GM19468 (cell line): Measurements from ENCODE around the gene RBFOX2.
"Not testable (repeated sequence)": the region's sequence is repeated elsewhere in the genome, so short reads cannot be mapped to it uniquely, and the experiment has no call there.

Experiments
- ATAC-seq: cut with Tn5 transposase; IDR thresholded peaks from one replicate; pipeline ENCODE4 v1.9.1; 2021; ENCODE audit warnings: mild to moderate bottlenecking, moderate library complexity, moderate number of reproducible peaks; ENCODE audit not compliant: unreplicated experiment; ENCODE audit errors: extremely low read depth

Gene RBFOX2

GRCh38 chr22:36012332-36012731, 16.3 kb downstream of the RBFOX2 start:
- ATAC-seq = no peak

DNA sequence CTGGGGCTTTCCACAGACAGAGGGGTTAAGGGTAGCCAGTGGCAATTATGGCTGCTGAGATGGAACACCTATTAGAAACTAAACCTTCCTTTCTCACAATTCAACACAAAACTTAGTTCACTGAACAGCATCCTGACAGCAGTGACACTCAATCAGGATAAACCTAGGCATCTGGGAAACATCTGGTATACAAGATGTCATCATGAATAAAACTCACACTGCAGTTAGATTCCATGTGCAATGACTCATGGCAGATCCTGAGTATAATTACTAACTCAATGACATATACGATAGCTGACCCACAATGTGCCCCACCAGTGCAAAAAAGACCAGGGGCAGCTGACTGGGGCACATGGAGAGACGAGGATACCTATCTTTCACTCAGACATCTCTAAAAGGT, 17.7 kb downstream of the RBFOX2 start:
- no peak for ATAC-seq

DNA sequence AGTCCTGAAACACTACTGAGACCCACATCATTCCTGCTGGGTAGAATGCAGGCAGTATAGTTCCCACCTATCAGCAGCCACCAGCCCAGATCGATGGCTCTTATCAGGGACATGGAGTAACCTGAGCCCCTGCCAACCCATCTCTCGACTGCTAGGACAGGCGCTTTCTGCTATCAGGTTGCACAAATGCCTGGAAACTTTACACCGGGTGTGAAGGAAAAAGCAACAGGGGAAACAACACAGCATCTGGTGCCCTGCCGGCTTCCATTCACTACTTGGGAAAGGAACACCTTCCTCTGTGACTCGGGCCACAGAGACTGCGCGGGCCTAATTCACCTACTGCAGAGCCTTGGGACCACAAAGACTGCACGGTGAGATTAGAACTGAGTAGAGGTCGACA, 18.5 kb downstream of the RBFOX2 start:
- no peak for ATAC-seq

- no peak for ATAC-seq
These were observed 19.5 kb downstream of the RBFOX2 start for GRCh38 chr22:36009085-36009484.

GRCh38 chr22:36008565-36008964, 20.1 kb downstream of the RBFOX2 start:
- no peak for ATAC-seq

GRCh38 chr22:36008131-36008530, 20.5 kb downstream of the RBFOX2 start:
- no peak for ATAC-seq

GRCh38 chr22:36003972-36004674, 24.5 kb downstream of the RBFOX2 start:
- ATAC-seq = no peak

- no peak for ATAC-seq
These were observed 25.8 kb downstream of the RBFOX2 start for GRCh38 chr22:36002718-36003260.

- no peak for ATAC-seq
These were observed 26.5 kb downstream of the RBFOX2 start for GRCh38 chr22:36002084-36002483.

GRCh38 chr22:35998748-35999147, 29.9 kb downstream of the RBFOX2 start:
- no peak for ATAC-seq

DNA sequence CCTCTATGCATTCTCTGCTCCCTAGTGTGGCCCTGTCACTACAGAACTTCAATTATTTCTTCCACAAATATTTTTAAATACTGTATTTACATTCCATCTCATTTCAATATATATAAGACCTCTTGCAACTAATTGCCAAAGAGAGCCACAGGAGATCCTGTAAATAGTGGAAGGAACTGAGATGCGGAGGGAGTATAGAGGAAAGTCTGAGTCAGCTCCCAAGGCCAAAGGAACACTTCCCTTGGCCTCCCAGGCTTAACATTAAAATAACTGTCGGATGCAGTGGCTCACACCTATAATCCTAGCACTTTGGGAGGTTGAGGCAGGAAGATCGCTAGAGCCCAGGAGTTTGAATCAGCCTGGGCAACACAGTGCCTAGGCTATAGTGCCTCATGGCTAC, 31.2 kb downstream of the RBFOX2 start:
- ATAC-seq = no peak

GRCh38 chr22:35996596-35996995, 32.0 kb downstream of the RBFOX2 start:
- no peak for ATAC-seq

DNA sequence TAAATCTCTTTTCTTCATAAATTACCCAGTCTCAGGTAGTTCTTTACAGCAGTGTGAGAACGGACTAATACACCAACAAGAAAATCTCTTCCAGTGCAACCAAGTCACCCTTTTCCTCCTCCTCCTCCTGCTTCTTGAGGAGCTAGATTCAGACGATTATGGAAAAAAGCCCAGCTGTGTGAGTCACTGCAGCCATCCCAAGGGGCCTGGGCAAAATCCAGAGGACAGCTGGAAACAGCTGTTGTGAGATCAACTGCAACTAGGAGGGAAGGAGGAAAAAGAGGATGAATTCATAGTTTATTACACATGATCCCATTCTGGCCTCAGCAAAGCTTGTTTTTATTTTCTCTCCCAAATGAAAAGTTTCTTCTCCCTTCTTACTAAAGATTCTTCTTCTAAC, 32.9 kb downstream of the RBFOX2 start:
- no peak for ATAC-seq

GRCh38 chr22:35995348-35995747, 33.3 kb downstream of the RBFOX2 start:
- no peak for ATAC-seq

DNA sequence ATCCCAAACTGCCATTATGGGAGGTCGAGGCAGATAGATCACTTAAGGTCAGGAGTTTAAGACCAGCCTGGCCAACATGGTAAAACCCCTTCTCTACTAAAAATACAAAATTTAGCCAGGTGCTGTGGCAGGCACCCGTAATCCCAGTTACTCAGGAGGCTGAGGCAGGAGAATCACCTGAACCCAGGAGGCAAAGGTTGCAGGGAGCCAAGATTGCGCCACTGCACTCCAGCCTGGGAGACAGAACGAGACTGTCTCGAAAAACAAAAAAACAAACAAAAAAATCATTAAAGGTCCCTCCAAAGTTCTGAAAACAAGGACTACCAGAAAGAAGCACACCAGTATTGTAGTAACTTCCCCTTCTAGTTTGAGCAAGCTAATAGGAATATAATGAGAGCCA, 34.9 kb downstream of the RBFOX2 start:
- not testable (repeated sequence) for ATAC-seq

GRCh38 chr22:35993048-35993714, 35.4 kb downstream of the RBFOX2 start:
- ATAC-seq = no peak

DNA sequence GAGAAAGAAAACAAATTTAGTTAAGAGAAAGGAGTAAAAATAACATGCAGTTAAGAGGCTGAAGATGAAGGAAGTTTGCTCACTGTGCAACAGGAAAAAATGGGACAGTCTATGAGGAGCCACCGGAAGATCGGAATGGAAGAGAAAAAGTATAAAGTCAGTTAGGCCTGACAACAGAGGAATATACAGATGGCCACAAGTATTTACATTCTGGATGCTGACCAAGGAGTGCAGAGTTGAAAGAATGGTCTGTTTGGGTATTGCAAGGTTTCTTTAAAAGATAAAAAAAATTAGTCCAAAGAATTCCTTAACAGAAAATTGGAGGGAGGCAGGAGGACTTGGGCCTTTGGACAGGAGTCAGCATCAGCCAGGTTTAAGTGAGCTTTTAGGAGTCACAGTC, 37.5 kb downstream of the RBFOX2 start:
- ATAC-seq = no peak

DNA sequence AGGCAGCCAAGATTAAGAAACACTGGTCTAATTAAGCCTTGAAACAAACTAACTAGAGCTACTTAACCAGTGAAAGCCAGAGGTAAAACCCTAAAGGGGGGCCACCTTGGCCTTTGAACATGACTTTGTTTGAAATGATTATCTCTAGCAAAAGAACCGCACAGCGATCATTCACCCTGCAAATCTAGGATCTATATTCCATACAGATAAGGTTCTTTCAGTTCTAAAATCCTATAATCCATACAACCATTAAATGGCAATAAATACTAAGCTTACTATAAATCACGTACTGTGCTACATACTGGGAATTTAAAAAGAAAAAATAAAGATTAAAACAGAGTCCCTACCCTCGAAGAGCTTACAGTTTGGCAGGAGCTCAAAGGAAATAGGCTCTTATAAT, 40.6 kb downstream of the RBFOX2 start:
- no peak for ATAC-seq

GRCh38 chr22:35987487-35987886, 41.1 kb downstream of the RBFOX2 start:
- no peak for ATAC-seq

DNA sequence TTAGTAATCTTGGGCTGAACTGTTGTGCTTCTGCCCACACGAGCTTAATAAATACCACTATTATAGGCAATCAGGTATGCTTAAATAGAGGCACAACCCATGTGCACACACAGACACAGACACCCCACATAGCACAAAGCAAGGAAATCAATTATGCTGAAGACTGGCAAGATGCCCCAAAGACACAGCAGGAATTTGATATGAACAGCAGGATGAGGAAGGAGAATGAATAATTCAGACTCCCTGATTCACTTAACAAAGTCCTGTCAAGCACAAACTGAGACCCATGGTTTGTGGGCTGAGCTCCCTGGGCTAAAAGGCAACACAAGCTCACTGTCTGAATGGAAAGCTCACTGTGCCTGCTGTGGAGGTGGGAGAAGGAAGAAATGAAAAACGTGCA, 42.5 kb downstream of the RBFOX2 start:
- no peak for ATAC-seq

DNA sequence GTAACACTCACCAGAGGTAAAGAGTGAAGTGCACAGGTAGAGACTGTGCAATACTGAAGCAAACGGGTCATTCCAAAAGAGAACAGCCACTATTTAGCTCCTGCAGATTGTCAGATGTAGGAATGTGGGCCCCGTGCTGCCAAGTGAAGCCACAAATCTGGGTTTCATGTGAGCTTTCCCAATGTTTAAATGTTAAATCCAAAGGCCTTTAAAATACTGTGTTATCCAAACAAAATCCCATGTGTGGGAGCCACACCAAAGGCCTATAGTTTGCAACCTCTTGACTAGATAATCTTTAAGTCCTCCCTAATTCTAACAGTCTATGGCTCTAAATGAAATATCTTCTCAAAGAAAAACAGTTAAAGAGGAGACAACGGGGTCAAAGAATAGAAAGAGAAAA, 43.3 kb downstream of the RBFOX2 start:
- ATAC-seq = no peak
